Vagina (tissue), 2 donors: ENCODE results near the gene DIP2A. TPM values are rescaled to one million over a fixed set of nuclear protein-coding genes. Genes with fewer than 3 reads are reported as not detected.

ENCODE experiments used
- DNase-seq, 2 donors: peaks; one replicate each; pipeline ENCODE4 v3.0.0-alpha.2; 2017; ENCODE audit errors: extremely low spot score in 2 of 2
- H3K27ac ChIP-seq: fragments of 200-600 bp; sonication (generic); one replicate; pipeline ENCODE4 v1.5.1; 2019
- H3K27me3 ChIP-seq: fragments of 200-600 bp; sonication (generic); one replicate; pipeline ENCODE4 v1.5.1; 2019
- H3K36me3 ChIP-seq, 2 donors: fragments of 200-600 bp; sonication (generic); one replicate each; pipeline ENCODE4 v1.5.1; 2017 to 2019
- H3K4me1 ChIP-seq: fragments of 200-600 bp; sonication (generic); one replicate; pipeline ENCODE4 v1.5.1; 2019
- H3K4me3 ChIP-seq, 2 donors: fragments of 200-600 bp; sonication (generic); 1 replicate in 1 of 2; 2 replicates in 1 of 2; pipeline ENCODE4 v1.5.1; 2016 to 2019
- H3K9me3 ChIP-seq: fragments of 200-600 bp; sonication (generic); one replicate; pipeline ENCODE4 v1.5.1; 2019
- CTCF ChIP-seq, 3 experiments: fragments of 450-650 bp in 2 of 3; fragments of 200-600 bp in 1 of 3; sonication (generic) in 1 of 3; IDR thresholded peaks; one replicate each; pipeline ENCODE4 v1.5.1; 2017 to 2019; ENCODE audit warnings: antibody characterized with exemption in 3 of 3, mild to moderate bottlenecking in 2 of 3, moderate library complexity in 2 of 3
- POLR2A ChIP-seq, 2 donors: fragments of 450-650 bp; IDR thresholded peaks; one replicate each; pipeline ENCODE4 v1.6.1; 2017; ENCODE audit warnings: antibody characterized with exemption in 2 of 2, mild to moderate bottlenecking in 2 of 2, moderate library complexity in 2 of 2
- POLR2AphosphoS5 ChIP-seq, 2 donors: sonication (generic); formaldehyde crosslinking; IDR thresholded peaks; one replicate each; pipeline ENCODE4 v1.9.0; 2017; ENCODE audit warnings: antibody characterized with exemption in 2 of 2, mild to moderate bottlenecking in 2 of 2, low read depth in 1 of 2; ENCODE audit not compliant: insufficient read depth in 1 of 2
- intact Hi-C: fragments of 100-400 bp; cut with DNase I; formaldehyde crosslinking; loops from one replicate; pipeline ENCODE4 v1.15.1; 2023
- total RNA-seq: library from RNA; depleted of rRNA; stranded (reverse); fragments of >200 nt; gene quantifications from one replicate; pipeline ENCODE4 v1.2.3, GENCODE V29; 2016

The DIP2A gene
- total RNA-seq, 1 donor from 2014 or later, result 46.2 TPM

GRCh38 chr21:46439906-46440305 is 18.8 kb upstream of the DIP2A start:
- Histone ChIP-seq H3K4me3 (no peak overlapping the region), H3K27ac (no peak overlapping the region), H3K9me3 (no peaks in the 10 kb centered on the region), H3K36me3 (peaks cover 0 to 51% of the 10 kb centered on the region in 2 donors), H3K4me1 (no peaks in the 10 kb centered on the region), H3K27me3 (no peaks in the 10 kb centered on the region)
- no peak for TF ChIP-seq POLR2A (IDR thresholded peaks at IDR 0.05)
- TF ChIP-seq POLR2AphosphoS5 (IDR thresholded peaks at IDR 0.05; ENCODE audit: insufficient read depth in 1 of 2, low read depth in 1 of 2), result no peak
- no peak for TF ChIP-seq CTCF (IDR thresholded peaks at IDR 0.05)
- no peak for DNase-seq
- intact Hi-C loops, result no loop called here

- intact Hi-C loops, result no loop called here
- TF ChIP-seq POLR2A (IDR thresholded peaks at IDR 0.05) (no peak), POLR2AphosphoS5 (IDR thresholded peaks at IDR 0.05; ENCODE audit: insufficient read depth in 1 of 2, low read depth in 1 of 2) (no peak), CTCF (IDR thresholded peaks at IDR 0.05) (no peak)
- Histone ChIP-seq H3K4me3 (no peak overlapping the region), H3K27me3 (no peaks in the 10 kb centered on the region), H3K4me1 (no peaks in the 10 kb centered on the region), H3K9me3 (no peaks in the 10 kb centered on the region), H3K36me3 (peaks cover 0 to 42% of the 10 kb centered on the region in 2 donors), H3K27ac (no peak overlapping the region)
- DNase-seq, result no peak
These were observed 17.4 kb upstream of the DIP2A start for GRCh38 chr21:46441331-46441730.

GRCh38 chr21:46441961-46442498 is 16.7 kb upstream of the DIP2A start:
- H3K27me3 ChIP-seq, result no peaks in the 10 kb centered on the region
- DNase-seq, result no peak
- H3K27ac ChIP-seq, result no peak overlapping the region
- H3K4me1 ChIP-seq, result no peaks in the 10 kb centered on the region
- H3K4me3 ChIP-seq, result no peak overlapping the region
- H3K9me3 ChIP-seq, result no peaks in the 10 kb centered on the region
- H3K36me3 ChIP-seq, result peaks cover 0 to 38% of the 10 kb centered on the region in 2 donors
- intact Hi-C loops, result no loop called here
- no peak for TF ChIP-seq POLR2A (IDR thresholded peaks at IDR 0.05)
- no peak for TF ChIP-seq POLR2AphosphoS5 (IDR thresholded peaks at IDR 0.05; ENCODE audit: insufficient read depth in 1 of 2, low read depth in 1 of 2)
- no peak for TF ChIP-seq CTCF (IDR thresholded peaks at IDR 0.05)

- TF ChIP-seq POLR2A (IDR thresholded peaks at IDR 0.05), result no peak
- no peak for TF ChIP-seq POLR2AphosphoS5 (IDR thresholded peaks at IDR 0.05; ENCODE audit: insufficient read depth in 1 of 2, low read depth in 1 of 2)
- TF ChIP-seq CTCF (IDR thresholded peaks at IDR 0.05), result no peak
- Histone ChIP-seq H3K4me1 (no peaks in the 10 kb centered on the region), H3K4me3 (no peak overlapping the region), H3K9me3 (peaks cover 3% of the 10 kb centered on the region), H3K27me3 (no peaks in the 10 kb centered on the region), H3K27ac (no peak overlapping the region), H3K36me3 (peaks cover 0 to 29% of the 10 kb centered on the region in 2 donors)
- no peak for DNase-seq
- intact Hi-C loops, result no loop called here
These were observed 15.8 kb upstream of the DIP2A start for GRCh38 chr21:46442938-46443337.

GRCh38 chr21:46443910-46444309 is 14.8 kb upstream of the DIP2A start:
- Histone ChIP-seq H3K27ac (no peak overlapping the region), H3K4me3 (no peak overlapping the region), H3K9me3 (peaks cover 6% of the 10 kb centered on the region), H3K36me3 (peaks cover 0 to 24% of the 10 kb centered on the region in 2 donors), H3K4me1 (no peaks in the 10 kb centered on the region), H3K27me3 (no peaks in the 10 kb centered on the region)
- intact Hi-C loops, result no loop called here
- no peak for TF ChIP-seq CTCF (IDR thresholded peaks at IDR 0.05)
- no peak for TF ChIP-seq POLR2AphosphoS5 (IDR thresholded peaks at IDR 0.05; ENCODE audit: insufficient read depth in 1 of 2, low read depth in 1 of 2)
- TF ChIP-seq POLR2A (IDR thresholded peaks at IDR 0.05), result no peak
- no peak for DNase-seq
